Chondrocyte (in vitro differentiated cells): ENCODE measurements around the gene SLC11A1. TPM values are rescaled to one million over a fixed set of nuclear protein-coding genes. Genes with fewer than 3 reads are reported as not detected.
A peak's percentile ranks its signal among the peaks of the same experiment; 100 is the strongest.

Source experiments
- DNase-seq: peaks from one replicate; pipeline ENCODE4 v3.0.0; 2021; ENCODE audit warnings: mixed read lengths, low spot score
- H3K27ac Mint-ChIP-seq: one replicate; pipeline ENCODE4 v1.8.0; 2021; ENCODE audit warnings: mild to moderate bottlenecking, moderate library complexity, mixed read lengths; ENCODE audit not compliant: unreplicated experiment
- H3K27me3 Mint-ChIP-seq: 2 replicates; pipeline ENCODE4 v1.8.0; 2021; ENCODE audit warnings: low read depth, mixed read lengths
- H3K36me3 Mint-ChIP-seq: 2 replicates; pipeline ENCODE4 v1.8.0; 2021; ENCODE audit warnings: low read depth, mixed read lengths
- H3K4me1 Mint-ChIP-seq: 2 replicates; pipeline ENCODE4 v1.8.0; 2021; ENCODE audit warnings: low read depth, mild to moderate bottlenecking, mixed read lengths
- H3K4me3 Mint-ChIP-seq: one replicate; pipeline ENCODE4 v1.8.0; 2021; ENCODE audit warnings: mild to moderate bottlenecking, moderate library complexity, mixed read lengths; ENCODE audit not compliant: unreplicated experiment
- H3K9me3 Mint-ChIP-seq: 2 replicates; pipeline ENCODE4 v1.8.0; 2021; ENCODE audit warnings: low read depth, mixed read lengths
- total RNA-seq: library from RNA; stranded (reverse); gene quantifications from 3 replicates; pipeline ENCODE4 v1.2.1, GENCODE V29; 2021
- TF ChIP-seq, protein P1 (sequence below): fragments of 200-600 bp; sonication (generic); IDR thresholded peaks from 2 replicates; pipeline ENCODE4 v1.5.0; 2021; ENCODE audit warnings: antibody characterized with exemption, mild to moderate bottlenecking, moderate library complexity

Gene SLC11A1
- total RNA-seq, 1 donor from 2014 or later: 0.10 TPM

DNA sequence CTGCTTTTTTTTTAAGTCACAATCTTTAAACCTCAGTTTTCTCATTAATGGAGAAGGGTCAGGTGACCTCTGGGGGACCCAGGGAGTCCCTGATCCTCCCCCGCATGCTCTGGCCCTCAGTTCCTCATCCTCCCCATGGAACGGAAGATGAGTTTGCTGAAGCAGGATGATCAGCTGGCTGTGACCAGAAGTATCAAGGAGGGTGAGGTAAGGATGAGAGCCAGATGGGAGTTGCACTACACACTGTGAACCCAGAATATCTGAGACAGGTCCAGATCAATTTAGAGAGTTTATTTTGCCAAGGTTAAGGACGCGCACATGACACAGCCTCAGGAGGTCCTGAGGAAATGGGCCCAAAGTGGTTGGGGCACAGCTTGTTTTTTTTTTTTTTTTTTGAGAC, 21.6 kb upstream of the SLC11A1 start:
- TF ChIP-seq, protein P1, sequence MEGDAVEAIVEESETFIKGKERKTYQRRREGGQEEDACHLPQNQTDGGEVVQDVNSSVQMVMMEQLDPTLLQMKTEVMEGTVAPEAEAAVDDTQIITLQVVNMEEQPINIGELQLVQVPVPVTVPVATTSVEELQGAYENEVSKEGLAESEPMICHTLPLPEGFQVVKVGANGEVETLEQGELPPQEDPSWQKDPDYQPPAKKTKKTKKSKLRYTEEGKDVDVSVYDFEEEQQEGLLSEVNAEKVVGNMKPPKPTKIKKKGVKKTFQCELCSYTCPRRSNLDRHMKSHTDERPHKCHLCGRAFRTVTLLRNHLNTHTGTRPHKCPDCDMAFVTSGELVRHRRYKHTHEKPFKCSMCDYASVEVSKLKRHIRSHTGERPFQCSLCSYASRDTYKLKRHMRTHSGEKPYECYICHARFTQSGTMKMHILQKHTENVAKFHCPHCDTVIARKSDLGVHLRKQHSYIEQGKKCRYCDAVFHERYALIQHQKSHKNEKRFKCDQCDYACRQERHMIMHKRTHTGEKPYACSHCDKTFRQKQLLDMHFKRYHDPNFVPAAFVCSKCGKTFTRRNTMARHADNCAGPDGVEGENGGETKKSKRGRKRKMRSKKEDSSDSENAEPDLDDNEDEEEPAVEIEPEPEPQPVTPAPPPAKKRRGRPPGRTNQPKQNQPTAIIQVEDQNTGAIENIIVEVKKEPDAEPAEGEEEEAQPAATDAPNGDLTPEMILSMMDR: no peak
- Mint-ChIP-seq H3K4me3 (no peak overlapping the region), H3K4me1 (peaks cover 4% of the 10 kb centered on the region), H3K36me3 (no peaks in the 10 kb centered on the region), H3K27ac (no peak overlapping the region), H3K27me3 (no peaks in the 10 kb centered on the region), H3K9me3 (no peaks in the 10 kb centered on the region)
- no peak for DNase-seq

DNA sequence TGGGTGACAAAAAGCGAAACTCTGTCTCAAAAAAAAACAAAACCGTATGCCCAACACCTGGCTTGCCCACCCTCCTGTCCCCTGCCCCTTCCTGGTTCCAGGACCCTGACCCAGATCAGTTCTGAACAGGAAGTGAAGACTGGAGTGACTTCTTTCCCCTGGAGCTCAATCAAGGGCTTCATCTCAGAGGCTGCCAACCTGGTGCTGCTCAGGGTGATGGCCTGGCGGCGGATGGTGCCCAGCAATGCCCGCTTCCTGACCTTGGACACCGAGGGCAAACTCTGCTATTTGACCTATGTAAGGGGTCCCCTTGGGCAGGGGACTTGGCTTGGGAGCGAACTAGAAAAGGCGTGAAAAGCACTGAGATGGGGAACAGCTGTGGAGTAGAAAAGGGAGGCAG, 19.5 kb upstream of the SLC11A1 start:
- Mint-ChIP-seq H3K27ac (no peak overlapping the region), H3K9me3 (no peaks in the 10 kb centered on the region), H3K36me3 (no peaks in the 10 kb centered on the region), H3K4me1 (no peaks in the 10 kb centered on the region), H3K4me3 (no peak overlapping the region), H3K27me3 (no peaks in the 10 kb centered on the region)
- TF ChIP-seq, protein P1: no peak
- DNase-seq: no peak

DNA sequence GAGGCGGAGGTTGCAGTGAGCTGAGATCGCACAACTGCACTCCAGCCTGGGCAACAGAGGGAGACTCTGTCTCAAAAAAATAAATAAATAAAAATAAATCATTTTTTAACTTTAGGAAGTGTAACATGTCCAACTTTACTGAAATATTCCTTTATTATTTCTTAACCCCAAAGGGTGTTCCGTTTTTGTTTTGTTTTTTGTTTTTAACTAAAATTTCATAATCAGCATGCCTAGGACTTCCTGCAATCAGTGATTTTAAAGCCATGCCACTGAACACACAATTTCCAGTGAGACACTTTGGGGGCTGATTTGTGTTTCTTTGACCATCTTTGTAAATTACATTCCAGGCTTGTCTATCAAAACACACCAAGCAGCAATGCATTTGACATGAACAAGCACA, 18.3 kb upstream of the SLC11A1 start:
- Mint-ChIP-seq H3K27ac (no peak overlapping the region), H3K36me3 (no peaks in the 10 kb centered on the region), H3K4me3 (no peak overlapping the region), H3K9me3 (no peaks in the 10 kb centered on the region), H3K4me1 (peaks cover 3% of the 10 kb centered on the region), H3K27me3 (no peaks in the 10 kb centered on the region)
- no peak for DNase-seq
- TF ChIP-seq, protein P1: no peak

DNA sequence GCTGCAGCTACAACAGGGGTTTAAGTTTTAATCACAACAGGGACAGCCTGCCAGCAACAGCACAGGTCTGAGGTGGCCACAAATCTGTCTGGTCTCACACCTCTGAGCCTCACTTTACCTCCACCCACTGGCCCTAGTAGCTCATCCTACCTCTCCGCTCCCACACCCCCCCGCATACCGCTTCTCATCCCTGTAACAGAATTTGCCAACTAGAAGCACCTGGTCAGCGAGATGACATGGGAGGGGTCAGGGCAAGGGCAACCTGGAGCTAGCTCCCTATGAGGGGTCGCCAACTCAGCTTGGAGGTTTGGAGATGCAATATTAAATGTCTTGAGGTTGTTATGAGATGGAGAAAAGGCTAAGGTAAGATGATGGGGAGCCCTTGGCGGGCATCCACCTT, 17.9 kb upstream of the SLC11A1 start:
- no peaks in the 10 kb centered on the region for H3K9me3 Mint-ChIP-seq
- TF ChIP-seq, protein P1: no peak
- H3K27me3 Mint-ChIP-seq: no peaks in the 10 kb centered on the region
- H3K27ac Mint-ChIP-seq: no peak overlapping the region
- DNase-seq: no peak
- H3K4me3 Mint-ChIP-seq: no peak overlapping the region
- H3K4me1 Mint-ChIP-seq: peaks cover 3% of the 10 kb centered on the region
- no peaks in the 10 kb centered on the region for H3K36me3 Mint-ChIP-seq

DNA sequence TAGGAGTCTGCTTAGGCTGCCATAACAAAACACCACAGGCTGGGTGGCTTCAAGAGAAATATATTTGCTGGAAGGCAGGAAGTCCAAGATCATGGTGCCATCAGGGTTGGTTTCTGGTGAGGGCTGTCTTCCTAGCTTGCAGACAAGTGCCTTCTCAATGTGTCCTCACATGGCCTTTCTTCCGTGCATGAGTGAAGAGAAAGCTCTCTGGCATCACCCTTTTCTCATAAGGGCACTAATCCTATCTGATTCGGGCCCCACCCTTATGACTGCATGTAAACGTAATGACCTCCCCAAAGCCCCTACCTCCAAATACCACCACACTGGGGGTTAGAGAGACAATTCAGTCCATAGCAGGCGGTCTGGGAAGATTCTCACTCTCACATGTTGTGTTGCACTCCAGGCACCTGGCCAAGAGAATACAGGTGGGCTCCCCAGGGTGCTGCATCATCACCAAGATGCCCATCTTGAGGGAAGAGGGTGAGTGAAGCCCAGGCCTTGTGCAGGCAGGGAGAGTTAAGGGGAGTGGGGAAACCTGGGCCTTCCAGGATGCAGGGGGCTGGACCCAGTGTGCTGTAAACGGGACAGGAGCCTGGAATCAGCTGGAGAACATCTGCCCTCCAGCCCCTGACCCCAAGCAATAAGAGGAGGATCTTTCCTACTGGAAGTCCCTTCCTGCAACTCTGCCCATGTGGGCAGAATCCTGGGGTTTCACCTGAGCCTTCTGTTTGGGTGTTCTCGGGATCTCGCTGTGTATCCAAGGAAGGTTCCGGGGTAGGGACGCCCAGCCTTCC, 15.3 kb upstream of the SLC11A1 start:
- no peak overlapping the region for H3K27ac Mint-ChIP-seq
- H3K36me3 Mint-ChIP-seq: no peaks in the 10 kb centered on the region
- peaks cover 10% of the 10 kb centered on the region for H3K4me1 Mint-ChIP-seq
- no peak for DNase-seq
- no peaks in the 10 kb centered on the region for H3K27me3 Mint-ChIP-seq
- H3K4me3 Mint-ChIP-seq: peak overlapping the region; percentile 65
- TF ChIP-seq, protein P1: no peak
- H3K9me3 Mint-ChIP-seq: no peaks in the 10 kb centered on the region
